GM12878 (cell line): ENCODE data around the gene PRRG3. TPM values are rescaled to one million over a fixed set of nuclear protein-coding genes. Genes with fewer than 3 reads are reported as not detected.

Experiments used
- ATAC-seq: fragments of 200-7000 bp; cut with Tn5 transposase; 3 replicates; pipeline ENCODE4 v1.9.1; 2020; ENCODE audit warnings: mild to moderate bottlenecking, moderate library complexity
- BruUV-seq: library from RNA; stranded (reverse); fragments of 400-500 nt; replicated peaks from 2 replicates; lab custom pipeline; 2021; lab: Mats Ljungman, UMichigan
- CTCF ChIA-PET: fragments of 300-600 bp; sonication (Branson Sonifier 250); formaldehyde crosslinking; extraction: SDS; loops from one replicate; lab custom pipeline; 2021; ENCODE audit warnings: inconsistent platforms; lab: Yijun Ruan, JAX
- POLR2A ChIA-PET: fragments of 350-600 bp; formaldehyde crosslinking; extraction: SDS; loops from one replicate; lab custom pipeline; 2021; ENCODE audit warnings: inconsistent platforms; lab: Charles Lee
- RAD21 ChIA-PET: fragments of 300-600 bp; sonication (Branson Sonifier 250); formaldehyde crosslinking; loops from one replicate; lab custom pipeline; 2023; ENCODE audit warnings: antibody characterized with exemption; ENCODE audit not compliant: unreplicated experiment; lab: Charles Lee
- SMC1A ChIA-PET: fragments of 300-600 bp; sonication (Branson Sonifier 250); formaldehyde crosslinking; loops from one replicate; lab custom pipeline; 2023; ENCODE audit not compliant: unreplicated experiment, uncharacterized antibody; lab: Charles Lee
- DNase-seq: peaks from one replicate; pipeline ENCODE4 v3.0.0-alpha.2; 2011; ENCODE audit warnings: low read depth, low spot score
- FAIRE-seq: peaks from 3 replicates; lab custom pipeline; 2011; peaks lifted over from hg19 to GRCh38; lab: Jason Lieb, UNC
- H2AFZ ChIP-seq: 2 replicates; pipeline ENCODE4 v1.6.0; 2011; ENCODE audit warnings: low read depth, low read length, control low read depth; ENCODE audit not compliant: control insufficient read depth
- H3K27ac ChIP-seq: 2 replicates; pipeline ENCODE4 v1.5.1; 2011; ENCODE audit warnings: control low read depth; ENCODE audit not compliant: control insufficient read depth, insufficient read depth
- H3K27me3 ChIP-seq, 2 experiments: replicated peaks in 1 of 2; 2 replicates each; pipeline versions ENCODE4 v1.6.0 to v1.6.1; 2011; ENCODE audit warnings: low read length in 1 of 2; ENCODE audit not compliant: control insufficient read depth in 2 of 2, insufficient read depth in 2 of 2
- H3K36me3 ChIP-seq, 2 experiments: 2 replicates each; pipeline ENCODE4 v1.5.1; 2011; ENCODE audit warnings: low read length in 1 of 2; ENCODE audit not compliant: control insufficient read depth in 2 of 2, insufficient read depth in 2 of 2
- H3K4me1 ChIP-seq: 2 replicates; pipeline ENCODE4 v1.6.1; 2011; ENCODE audit warnings: mild to moderate bottlenecking, low read length, moderate library complexity, mixed read lengths; ENCODE audit not compliant: control insufficient read depth, insufficient read depth
- H3K4me2 ChIP-seq: 2 replicates; pipeline ENCODE4 v1.6.0; 2011; ENCODE audit warnings: control low read depth; ENCODE audit not compliant: control insufficient read depth, insufficient read depth
- H3K4me3 ChIP-seq: fragments of 200-600 bp; sonication (generic); 2 replicates; pipeline ENCODE4 v1.5.1; 2016
- H3K79me2 ChIP-seq: 2 replicates; pipeline ENCODE4 v1.6.0; 2011; ENCODE audit warnings: low read length; ENCODE audit not compliant: control insufficient read depth, insufficient read depth
- H3K9ac ChIP-seq: 2 replicates; pipeline ENCODE4 v1.8.0; 2011; ENCODE audit warnings: low read length, control low read depth, mixed read lengths; ENCODE audit not compliant: control insufficient read depth, insufficient read depth
- H3K9me3 ChIP-seq: replicated peaks from 3 replicates; pipeline ENCODE4 v1.5.1; 2011; ENCODE audit warnings: mild to moderate bottlenecking, low read length; ENCODE audit not compliant: control insufficient read depth, insufficient read depth
- H4K20me1 ChIP-seq: 2 replicates; pipeline ENCODE4 v1.6.0; 2011; ENCODE audit not compliant: control insufficient read depth, insufficient read depth
- CBFB ChIP-seq: IDR thresholded peaks from 2 replicates; pipeline ENCODE4 v1.6.1; 2016; ENCODE audit warnings: antibody characterized with exemption, low read depth
- E2F8 ChIP-seq: fragments of 450-650 bp; IDR thresholded peaks from 2 replicates; pipeline ENCODE4 v1.6.1; 2018; ENCODE audit warnings: mild to moderate bottlenecking, low read depth, moderate library complexity; ENCODE audit not compliant: partially characterized antibody
- E4F1 ChIP-seq: fragments of 450-650 bp; IDR thresholded peaks from 2 replicates; pipeline ENCODE4 v1.6.1; 2018; ENCODE audit warnings: borderline replicate concordance, mild to moderate bottlenecking; ENCODE audit not compliant: partially characterized antibody
- PAX5 ChIP-seq: IDR thresholded peaks from 2 replicates; pipeline ENCODE4 v1.6.1; 2011; ENCODE audit warnings: low read depth, low read length, borderline replicate concordance
- PAX8 ChIP-seq: fragments of 450-650 bp; IDR thresholded peaks from 2 replicates; pipeline ENCODE4 v1.6.1; 2017; ENCODE audit warnings: mild to moderate bottlenecking, moderate library complexity
- PML ChIP-seq: IDR thresholded peaks from 2 replicates; pipeline ENCODE4 v1.6.1; 2012; ENCODE audit warnings: low read length, inconsistent platforms
- RAD21 ChIP-seq: IDR thresholded peaks from 2 replicates; pipeline ENCODE4 v1.6.1; 2011; ENCODE audit warnings: mild to moderate bottlenecking, low read depth, low read length, moderate library complexity; ENCODE audit not compliant: insufficient read depth
- SMAD1 ChIP-seq: fragments of 450-650 bp; IDR thresholded peaks from 2 replicates; pipeline ENCODE4 v1.6.1; 2018; ENCODE audit warnings: mild to moderate bottlenecking, low read depth; ENCODE audit not compliant: partially characterized antibody
- SMARCA5 ChIP-seq: fragments of 450-650 bp; IDR thresholded peaks from 2 replicates; pipeline ENCODE4 v1.6.1; 2017; ENCODE audit warnings: mild to moderate bottlenecking
- SMC3 ChIP-seq: IDR thresholded peaks from 2 replicates; pipeline ENCODE4 v1.6.1; 2011; ENCODE audit warnings: low read length, improper control_type of control experiment, borderline replicate concordance
- SRF ChIP-seq, 2 experiments: IDR thresholded peaks; 2 replicates each; pipeline ENCODE4 v1.6.1; 2011; ENCODE audit warnings: low read depth in 2 of 2, low read length in 2 of 2, mild to moderate bottlenecking in 1 of 2, moderate library complexity in 1 of 2
- STAT3 ChIP-seq: IDR thresholded peaks from 2 replicates; pipeline ENCODE4 v1.6.1; 2011; ENCODE audit warnings: low read depth, low read length, improper control_type of control experiment
- SUZ12 ChIP-seq: fragments of 200-600 bp; sonication (generic); IDR thresholded peaks from one replicate; pipeline ENCODE4 v1.6.1; 2018; ENCODE audit warnings: antibody characterized with exemption, mild to moderate bottlenecking; ENCODE audit not compliant: unreplicated experiment
- WGBS: methylation state at CpG from one replicate; pipeline ENCODE4 v1.1.6; 2016; ENCODE audit warnings: low lambda C conversion rate; ENCODE audit not compliant: insufficient replicate concordance, insufficient coverage; ENCODE audit errors: missing lambda C conversion rate; 5-methylcytosine and 5-hydroxymethylcytosine counted together
- in situ Hi-C: fragments of 300-500 bp; cut with MboI; formaldehyde crosslinking; loops from 9 replicates; pipeline ENCODE4 v1.14.3; 2018; ENCODE audit warnings: mixed read lengths
- intact Hi-C: fragments of 100-400 bp; cut with micrococcal nuclease; formaldehyde crosslinking; loops from one replicate; pipeline ENCODE4 v1.14.2; 2022; ENCODE audit not compliant: unreplicated experiment
- polyA plus RNA-seq, 11 experiments: library from polyadenylated mRNA; depleted of rRNA in 4 of 11; unstranded in 6 of 11; stranded (reverse) in 5 of 11; fragments of >200 nt; fragmentation: Nextera tagmentation in 4 of 11; fragmentation: Illumina TruSeq in 1 of 11; extraction: Ambion mirVana in 4 of 11; extraction: Trizol in 1 of 11; gene quantifications; 1 replicate in 1 of 11; 2 replicates in 10 of 11; pipeline versions ENCODE4 v1.2.1 to v1.2.3, GENCODE V29; 2011 to 2016; ENCODE audit warnings: inconsistent platforms in 2 of 11, missing spikeins in 2 of 11, low read depth in 1 of 11
- total RNA-seq, 4 experiments: library from RNA; depleted of rRNA in 3 of 4; stranded (reverse); fragments of >200 nt in 3 of 4; fragmentation: Illumina TruSeq in 1 of 4; extraction: Trizol in 1 of 4; gene quantifications; 2 replicates each; pipeline versions ENCODE4 v1.2.1 to v1.2.3, GENCODE V29; 2013 to 2021
- TF ChIP-seq, protein P1 (sequence below): fragments of 450-650 bp; IDR thresholded peaks from 2 replicates; pipeline ENCODE4 v1.6.1; 2017; ENCODE audit warnings: mild to moderate bottlenecking
- TF ChIP-seq, protein P2 (sequence below): fragments of 450-650 bp; IDR thresholded peaks from 2 replicates; pipeline ENCODE4 v1.6.1; 2016; ENCODE audit warnings: mild to moderate bottlenecking
- TF ChIP-seq, protein P3 (sequence below): IDR thresholded peaks from 2 replicates; pipeline ENCODE4 v1.6.1; 2012; ENCODE audit warnings: low read depth, low read length, improper control_type of control experiment

Gene PRRG3
- total and polyA plus RNA-seq, 10 of the 15 experiments (the other 5 are each of a cell fraction or from before 2014, with no cell fraction given), result under 0.01 TPM; not detected in 9

DNA sequence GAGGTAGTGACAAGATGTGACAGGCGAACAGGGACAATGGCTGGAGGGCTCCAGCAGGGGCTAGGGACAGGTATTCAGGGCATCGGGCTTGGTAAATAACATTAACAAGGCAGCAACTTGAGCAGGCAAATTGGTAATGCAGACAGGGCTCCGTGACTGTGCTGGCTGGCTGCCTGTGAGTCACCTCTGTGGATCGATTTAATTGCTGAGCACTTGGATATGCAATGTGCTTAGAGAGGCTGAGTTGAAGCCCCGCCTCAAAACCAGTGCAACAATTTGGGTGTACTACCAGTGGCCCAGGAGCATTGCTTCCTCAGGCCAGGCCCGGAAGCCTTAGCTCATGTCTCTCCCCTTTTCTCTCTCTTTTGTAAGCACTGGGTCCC is 58.8 kb downstream of the PRRG3 start:
- Histone ChIP-seq H3K4me1 (no peaks in the 10 kb centered on the region), H3K27ac (no peak overlapping the region), H2AFZ (no peak overlapping the region), H3K79me2 (no peaks in the 10 kb centered on the region), H3K9me3 (no peaks in the 10 kb centered on the region), H3K36me3 (no peaks in the 10 kb centered on the region), H3K9ac (no peak overlapping the region), H3K4me3 (no peak overlapping the region), H3K27me3 (no peaks in the 10 kb centered on the region; a peak in 1 of 4 replicates), H4K20me1 (no peaks in the 10 kb centered on the region), H3K4me2 (no peak overlapping the region)
- ChIA-PET RAD21 (interaction anchor here (4.3 kb wide), 1 partner anchor 878 kb away, joined by 23 read pairs; no protein-coding TSS in a partner anchor), CTCF (interaction anchor here (1.1 to 5.6 kb wide), 4 partner anchors 11 to 877 kb away, joined by 3 to 55 read pairs (median 5); no protein-coding TSS in a partner anchor), POLR2A (no interaction called here), SMC1A (interaction anchor here (0.8 to 1.6 kb wide), 4 partner anchors 10 to 881 kb away, joined by 3 to 8 read pairs (median 4); no protein-coding TSS in a partner anchor)
- ATAC-seq (no peak), DNase-seq (no peak), FAIRE-seq (no peak)
- intact Hi-C loops (loop anchor here (10.0 kb wide), 1 partner anchor 1171 kb away; no protein-coding TSS in a partner anchor), in situ Hi-C loops (loop anchor here (5.0 to 10.0 kb wide), 2 partner anchors 888 to 1171 kb away; no protein-coding TSS in a partner anchor)
- no TSS peak for BruUV-seq
- WGBS, result 29% methylated on average over 6 of the region's 6 CpGs
- TF ChIP-seq SRF (IDR thresholded peaks at IDR 0.05; ENCODE audit: low read depth in 2 of 2, low read length in 2 of 2), result no peak
- no peak for TF ChIP-seq RAD21
- no peak for TF ChIP-seq CBFB
- no peak for TF ChIP-seq SMC3
- TF ChIP-seq, protein P1, sequence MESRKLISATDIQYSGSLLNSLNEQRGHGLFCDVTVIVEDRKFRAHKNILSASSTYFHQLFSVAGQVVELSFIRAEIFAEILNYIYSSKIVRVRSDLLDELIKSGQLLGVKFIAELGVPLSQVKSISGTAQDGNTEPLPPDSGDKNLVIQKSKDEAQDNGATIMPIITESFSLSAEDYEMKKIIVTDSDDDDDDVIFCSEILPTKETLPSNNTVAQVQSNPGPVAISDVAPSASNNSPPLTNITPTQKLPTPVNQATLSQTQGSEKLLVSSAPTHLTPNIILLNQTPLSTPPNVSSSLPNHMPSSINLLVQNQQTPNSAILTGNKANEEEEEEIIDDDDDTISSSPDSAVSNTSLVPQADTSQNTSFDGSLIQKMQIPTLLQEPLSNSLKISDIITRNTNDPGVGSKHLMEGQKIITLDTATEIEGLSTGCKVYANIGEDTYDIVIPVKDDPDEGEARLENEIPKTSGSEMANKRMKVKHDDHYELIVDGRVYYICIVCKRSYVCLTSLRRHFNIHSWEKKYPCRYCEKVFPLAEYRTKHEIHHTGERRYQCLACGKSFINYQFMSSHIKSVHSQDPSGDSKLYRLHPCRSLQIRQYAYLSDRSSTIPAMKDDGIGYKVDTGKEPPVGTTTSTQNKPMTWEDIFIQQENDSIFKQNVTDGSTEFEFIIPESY, result no peak
- TF ChIP-seq E2F8, result no peak
- TF ChIP-seq PAX8, result no peak
- no peak for TF ChIP-seq STAT3
- no peak for TF ChIP-seq E4F1
- TF ChIP-seq, protein P2, sequence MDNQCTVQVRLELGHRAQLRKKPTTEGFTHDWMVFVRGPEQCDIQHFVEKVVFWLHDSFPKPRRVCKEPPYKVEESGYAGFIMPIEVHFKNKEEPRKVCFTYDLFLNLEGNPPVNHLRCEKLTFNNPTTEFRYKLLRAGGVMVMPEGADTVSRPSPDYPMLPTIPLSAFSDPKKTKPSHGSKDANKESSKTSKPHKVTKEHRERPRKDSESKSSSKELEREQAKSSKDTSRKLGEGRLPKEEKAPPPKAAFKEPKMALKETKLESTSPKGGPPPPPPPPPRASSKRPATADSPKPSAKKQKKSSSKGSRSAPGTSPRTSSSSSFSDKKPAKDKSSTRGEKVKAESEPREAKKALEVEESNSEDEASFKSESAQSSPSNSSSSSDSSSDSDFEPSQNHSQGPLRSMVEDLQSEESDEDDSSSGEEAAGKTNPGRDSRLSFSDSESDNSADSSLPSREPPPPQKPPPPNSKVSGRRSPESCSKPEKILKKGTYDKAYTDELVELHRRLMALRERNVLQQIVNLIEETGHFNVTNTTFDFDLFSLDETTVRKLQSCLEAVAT, result no peak
- no peak for TF ChIP-seq SUZ12
- TF ChIP-seq PAX5, result no peak
- TF ChIP-seq, protein P3, sequence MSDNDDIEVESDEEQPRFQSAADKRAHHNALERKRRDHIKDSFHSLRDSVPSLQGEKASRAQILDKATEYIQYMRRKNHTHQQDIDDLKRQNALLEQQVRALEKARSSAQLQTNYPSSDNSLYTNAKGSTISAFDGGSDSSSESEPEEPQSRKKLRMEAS, result no peak
- no peak for TF ChIP-seq SMAD1
- no peak for TF ChIP-seq SMARCA5
- TF ChIP-seq PML, result no peak
